Frontal cortex (tissue), 4 donors: ENCODE measurements around the gene TLR4. TPM values are rescaled to one million over a fixed set of nuclear protein-coding genes. Genes with fewer than 3 reads are reported as not detected.

Source experiments
- DNase-seq, 2 donors: peaks; one replicate each; pipeline ENCODE4 v3.0.0; 2012; ENCODE audit warnings: low spot score in 2 of 2
- FAIRE-seq: peaks from 2 replicates; lab custom pipeline; 2012; peaks lifted over from hg19 to GRCh38; lab: Jason Lieb, UNC
- small RNA-seq: library from RNA; depleted of rRNA; stranded (forward); fragments of <200 nt; gene quantifications from one replicate; pipeline ENCODE3, GENCODE V24; 2014
- total RNA-seq: library from RNA; depleted of rRNA; stranded (reverse); fragments of >200 nt; gene quantifications from one replicate; pipeline ENCODE4 v1.2.3, GENCODE V29; 2014
- donor health status: control.
- donor health status: control.
- donor health status: control.

Gene TLR4
- total RNA-seq, 1 donor from 2014 or later = 4.9 TPM

- FAIRE-seq (no peak), DNase-seq (no peak)
Measured at GRCh38 chr9:117739624-117740347, 35.6 kb downstream of the TLR4 start.

GRCh38 chr9:117742131-117742530 lies 37.9 kb downstream of the TLR4 start:
- no peak for FAIRE-seq

GRCh38 chr9:117744369-117744768 lies 40.2 kb downstream of the TLR4 start:
- DNase-seq (no peak), FAIRE-seq (no peak)

More at GRCh38 chr9:117742131-117742530, 37.9 kb downstream of the TLR4 start:
- no peak for DNase-seq

DNA sequence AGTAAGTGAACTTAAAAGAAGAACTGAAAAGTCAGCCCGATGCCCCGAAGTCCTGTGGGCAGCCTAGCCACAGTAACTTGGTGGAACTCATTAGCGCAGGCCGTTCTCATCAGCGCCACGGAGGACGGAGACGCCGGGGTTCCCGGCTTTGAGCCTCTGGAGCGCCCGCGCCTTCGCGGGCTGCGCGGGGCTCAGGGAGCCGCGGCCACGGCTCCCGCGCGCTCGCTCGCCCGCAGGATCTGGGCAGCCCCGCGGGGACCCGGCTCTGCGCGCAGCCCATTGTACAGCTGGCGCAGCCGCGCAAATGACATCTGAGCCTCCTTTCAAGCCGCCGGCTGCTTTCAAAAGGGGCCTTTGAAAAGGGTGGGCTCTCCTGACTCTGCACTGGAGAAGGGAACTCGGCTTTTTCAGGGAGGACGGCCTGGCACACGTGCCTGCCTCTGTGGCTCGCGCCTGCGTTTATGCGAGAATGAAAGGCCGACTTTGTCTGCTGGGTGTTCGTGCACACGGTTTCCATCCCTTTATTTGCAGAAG lies 40.7 kb downstream of the TLR4 start:
- FAIRE-seq (no peak), DNase-seq (peak in 1 of 2 donors; percentile 35)

DNA sequence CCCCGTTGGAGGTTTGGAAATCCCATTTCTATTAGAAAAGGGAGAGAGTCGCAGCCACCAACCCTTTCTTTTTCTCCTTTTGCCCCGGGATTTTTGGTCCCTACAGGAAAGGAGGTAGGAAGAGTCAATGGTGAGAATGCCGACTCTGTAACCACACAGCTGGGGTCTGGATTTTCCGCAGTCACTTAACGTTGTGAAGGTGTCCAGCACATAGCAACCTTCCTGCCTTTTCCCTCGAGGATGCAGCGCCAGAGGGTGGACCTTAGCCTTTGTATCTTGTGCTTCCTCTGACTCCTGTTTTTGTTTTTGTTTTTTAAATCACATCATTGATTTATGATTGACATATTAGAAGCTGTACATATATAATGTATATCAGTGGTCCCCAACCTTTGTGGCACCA lies 41.4 kb downstream of the TLR4 start:
- DNase-seq (no peak), FAIRE-seq (no peak)

- no peak for DNase-seq
- no peak for FAIRE-seq
Measured at GRCh38 chr9:117746263-117746662, 42.1 kb downstream of the TLR4 start.

GRCh38 chr9:117747386-117747970 lies 43.3 kb downstream of the TLR4 start:
- FAIRE-seq = no peak

DNA sequence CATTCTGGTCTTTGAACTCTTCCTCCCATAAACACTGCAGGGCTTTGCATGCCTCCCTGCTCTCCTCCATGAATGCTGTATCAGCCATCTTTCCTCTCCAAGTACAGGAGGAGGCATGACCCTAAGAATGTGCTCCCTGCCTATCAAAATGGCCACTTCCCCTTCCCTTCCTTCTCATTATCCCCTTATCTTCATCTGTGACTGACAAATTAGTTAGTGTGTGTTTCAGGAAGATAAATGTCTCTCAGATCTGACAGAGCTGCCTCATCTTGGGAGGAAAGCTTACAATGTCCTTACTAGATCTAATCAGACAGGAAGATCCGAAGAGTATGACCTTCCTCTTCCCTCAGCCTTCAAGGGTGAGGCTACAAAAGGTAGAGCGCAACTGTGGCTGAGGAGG lies 46.2 kb downstream of the TLR4 start:
- DNase-seq (no peak), FAIRE-seq (no peak)

More at GRCh38 chr9:117747386-117747970, 43.3 kb downstream of the TLR4 start:
- no peak for DNase-seq

- DNase-seq = no peak
- no peak for FAIRE-seq
Measured at GRCh38 chr9:117752894-117753293, 48.7 kb downstream of the TLR4 start.

- no peak for DNase-seq
Measured at GRCh38 chr9:117757561-117758190, 53.5 kb downstream of the TLR4 start.

GRCh38 chr9:117763314-117763713 lies 59.1 kb downstream of the TLR4 start:
- DNase-seq = no peak

More at GRCh38 chr9:117757561-117758190, 53.5 kb downstream of the TLR4 start:
- FAIRE-seq = no peak

DNA sequence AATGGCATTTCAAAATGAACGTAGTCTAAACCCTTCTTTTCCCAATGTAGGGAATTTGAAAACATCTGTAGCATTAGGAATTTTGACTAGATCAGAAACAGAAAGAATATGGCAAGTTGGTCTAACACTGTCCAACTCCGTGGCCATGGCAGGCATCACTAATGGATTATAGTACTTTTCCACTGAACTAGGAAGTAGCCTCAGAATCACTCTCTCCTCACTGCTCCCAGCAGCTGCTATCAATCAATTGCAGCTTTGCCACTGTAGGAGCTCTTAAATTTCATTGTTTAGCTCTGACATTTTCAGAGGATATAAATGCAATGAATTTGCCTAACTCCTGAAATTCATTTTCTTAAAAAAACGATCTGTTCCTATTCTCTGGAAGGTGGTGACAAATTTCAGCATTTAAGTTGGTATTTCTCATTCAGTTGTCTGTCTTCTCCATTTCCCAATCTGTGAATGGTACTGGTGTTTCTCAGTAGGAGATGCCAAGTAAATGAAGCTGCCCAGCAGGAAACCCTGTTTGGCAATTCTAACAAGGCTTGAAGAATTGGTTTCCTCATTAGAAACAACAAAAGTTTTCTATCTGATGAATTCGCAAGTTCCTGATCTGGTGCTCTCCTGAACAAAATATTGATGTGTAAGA lies 64.7 kb downstream of the TLR4 start:
- no peak for FAIRE-seq
- no peak for DNase-seq

More at GRCh38 chr9:117763314-117763713, 59.1 kb downstream of the TLR4 start:
- no peak for FAIRE-seq

- FAIRE-seq (no peak), DNase-seq (no peak)
Measured at GRCh38 chr9:117771136-117771535, 66.9 kb downstream of the TLR4 start.

DNA sequence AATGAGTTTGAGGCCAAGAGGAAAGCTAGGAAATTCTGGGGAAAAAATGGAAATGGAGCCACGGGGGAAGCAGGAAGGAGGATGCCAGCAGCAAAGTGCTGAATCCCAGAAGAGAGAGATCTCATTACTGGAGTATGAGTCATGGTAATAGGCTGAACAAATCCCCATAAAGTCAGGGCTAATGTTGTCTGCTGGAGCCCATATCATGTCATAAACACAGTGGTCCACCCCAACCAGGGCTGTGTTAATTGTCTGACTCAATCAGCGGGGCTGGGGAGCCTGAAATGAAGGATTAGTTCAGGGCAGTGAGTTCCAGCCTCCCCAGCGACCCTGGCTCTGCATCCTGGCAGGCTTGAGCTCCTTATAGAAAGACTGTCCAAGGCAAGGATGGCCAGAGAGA lies 68.8 kb downstream of the TLR4 start:
- FAIRE-seq (no peak), DNase-seq (no peak)

Small RNAs within 50 kb of the gene (small RNA-seq; reads per million reads assigned to genes)
- gene RNU6-1082P = not detected
